Brain microvascular endothelial cell (primary cell): ENCODE results near the gene HAL.

ENCODE experiments used
- DNase-seq: peaks from one replicate; pipeline ENCODE4 v3.0.0-alpha.2; 2020
- H3K27ac ChIP-seq: fragments of 250-450 bp; sonication (Bioruptor Pico); 2 replicates; pipeline ENCODE4 v1.5.1; 2020; ENCODE audit warnings: mild to moderate bottlenecking, moderate library complexity
- H3K27me3 ChIP-seq: fragments of 250-450 bp; sonication (Bioruptor Pico); replicated peaks from 2 replicates; pipeline ENCODE4 v1.5.1; 2020; ENCODE audit warnings: mild to moderate bottlenecking
- H3K36me3 ChIP-seq: fragments of 250-450 bp; sonication (Bioruptor Pico); replicated peaks from 2 replicates; pipeline ENCODE4 v1.5.1; 2020; ENCODE audit warnings: mild to moderate bottlenecking
- H3K4me3 ChIP-seq: 2 replicates; pipeline ENCODE4 v1.5.1; 2011; ENCODE audit warnings: low read depth, mild to moderate bottlenecking, control low read depth, low read length, moderate library complexity
- CTCF ChIP-seq: IDR thresholded peaks from 2 replicates; pipeline ENCODE4 v1.5.1; 2011; ENCODE audit warnings: low read depth, mild to moderate bottlenecking, moderate library complexity, low read length, control low read depth, inconsistent platforms; ENCODE audit errors: missing control alignments
- in situ Hi-C: cut with HindIII; loops from 2 replicates; pipeline ENCODE4 v1.10.0; 2017; ENCODE audit warnings: low sequenced_read_pairs, low pct_ligation_motif_present

The HAL gene

GRCh38 chr12:95996034-95996658 lies at the start of gene HAL:
Gene HAL, minus strand, starts transcription at chr12:95996344. Its CDS starts 434 bp downstream, at chr12:95995910.
- Histone ChIP-seq H3K4me3 (no peak within 1 kb of the TSS), H3K36me3 (no peaks in the 10 kb centered on the region), H3K27me3 (no peaks in the 10 kb centered on the region), H3K27ac (no peak within 1 kb of the TSS)
- no peak for DNase-seq
- TF ChIP-seq CTCF, result no peak
- in situ Hi-C loops, result no loop called here

- DNase-seq, result no peak
- no peak overlapping the region for H3K4me3 ChIP-seq
- in situ Hi-C loops, result no loop called here
- no peaks in the 10 kb centered on the region for H3K27me3 ChIP-seq
- TF ChIP-seq CTCF, result no peak
- H3K36me3 ChIP-seq, result no peaks in the 10 kb centered on the region
- H3K27ac ChIP-seq, result no peak overlapping the region
Measured at GRCh38 chr12:96045566-96045965, 49.4 kb upstream of the HAL start.

DNA sequence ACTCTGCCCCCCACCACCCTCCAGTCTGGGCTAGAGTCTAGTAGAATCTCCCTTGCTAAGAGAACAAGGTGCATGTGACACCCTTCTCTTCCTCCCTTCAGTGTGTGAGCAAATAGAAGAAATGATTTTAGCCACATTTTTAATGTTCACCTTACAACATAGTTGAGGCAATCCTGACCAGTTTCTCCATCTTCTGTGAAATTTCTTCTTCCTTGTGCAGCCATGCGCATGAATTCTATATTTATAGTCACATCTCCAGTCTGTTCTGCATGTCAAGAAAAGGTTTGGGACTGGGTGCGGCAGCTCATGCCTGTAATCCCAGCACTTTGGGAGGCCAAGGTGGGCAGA lies 48.8 kb upstream of the HAL start:
- Histone ChIP-seq H3K27ac (no peak overlapping the region), H3K27me3 (no peaks in the 10 kb centered on the region), H3K4me3 (no peak overlapping the region), H3K36me3 (no peaks in the 10 kb centered on the region)
- no peak for DNase-seq
- in situ Hi-C loops, result no loop called here
- no peak for TF ChIP-seq CTCF

DNA sequence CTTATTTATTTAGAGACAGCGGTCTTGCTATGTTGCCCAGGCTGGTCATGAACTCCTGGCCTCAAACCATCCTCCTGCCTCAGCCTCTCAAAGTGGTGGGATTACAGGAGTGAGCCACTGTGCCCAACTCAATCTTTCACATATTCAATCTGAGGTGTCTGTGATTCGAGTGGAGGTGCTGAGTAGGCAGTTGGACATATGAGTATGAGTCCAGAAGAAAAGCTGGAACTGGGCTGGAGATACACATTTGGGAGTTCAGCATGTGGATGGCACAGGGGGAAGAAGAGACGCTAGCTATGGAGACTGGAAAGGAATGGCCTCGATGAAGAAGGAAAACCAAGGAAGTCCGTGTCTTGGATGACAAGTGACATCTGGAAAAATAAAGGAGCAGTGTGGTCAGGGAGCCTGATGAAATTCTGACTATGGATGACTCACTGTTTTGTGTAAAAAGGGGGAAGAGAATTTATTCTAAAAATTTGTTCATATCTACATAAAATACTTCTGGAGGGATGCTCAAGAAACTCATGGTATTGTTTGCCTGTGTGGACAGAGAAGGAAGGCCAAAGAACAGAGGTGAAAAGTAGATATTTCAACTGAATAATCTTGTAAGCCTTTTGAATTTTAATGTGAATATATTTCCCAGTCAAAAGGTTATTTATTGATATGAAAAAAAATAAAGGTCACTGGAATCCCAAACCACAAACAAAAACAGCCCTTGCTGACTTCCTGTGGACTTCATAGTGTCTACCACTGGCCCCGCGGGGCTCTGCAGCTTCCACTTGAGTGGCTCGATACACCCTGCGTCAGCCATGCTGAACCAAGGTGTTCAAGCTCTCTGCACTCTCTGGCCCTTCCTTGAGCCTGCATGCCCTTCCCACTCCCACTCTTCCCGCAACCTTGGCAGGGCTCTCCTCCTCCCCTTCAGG lies 48.1 kb upstream of the HAL start:
- DNase-seq, result peak; percentile 40
- in situ Hi-C loops, result no loop called here

GRCh38 chr12:96041181-96041580 lies 45.0 kb upstream of the HAL start:
- in situ Hi-C loops, result no loop called here
- Histone ChIP-seq H3K27ac (no peak overlapping the region), H3K36me3 (no peaks in the 10 kb centered on the region)

More for the DNA sequence above, 48.1 kb upstream of the HAL start:
- Histone ChIP-seq H3K36me3 (no peaks in the 10 kb centered on the region), H3K27me3 (no peaks in the 10 kb centered on the region), H3K4me3 (no peak overlapping the region), H3K27ac (peak overlapping the region; percentile 14)
- no peak for TF ChIP-seq CTCF

More at GRCh38 chr12:96041181-96041580, 45.0 kb upstream of the HAL start:
- Histone ChIP-seq H3K27me3 (no peaks in the 10 kb centered on the region), H3K4me3 (no peak overlapping the region)
- no peak for DNase-seq
- TF ChIP-seq CTCF, result no peak
